Chondrocyte (in vitro differentiated cells): ENCODE measurements around the gene KAZN. TPM values are rescaled to one million over a fixed set of nuclear protein-coding genes. Genes with fewer than 3 reads are reported as not detected.

Experiments
- DNase-seq: peaks from one replicate; pipeline ENCODE4 v3.0.0; 2021; ENCODE audit warnings: mixed read lengths, low spot score
- H3K27ac Mint-ChIP-seq: one replicate; pipeline ENCODE4 v1.8.0; 2021; ENCODE audit warnings: mild to moderate bottlenecking, moderate library complexity, mixed read lengths; ENCODE audit not compliant: unreplicated experiment
- H3K27me3 Mint-ChIP-seq: 2 replicates; pipeline ENCODE4 v1.8.0; 2021; ENCODE audit warnings: low read depth, mixed read lengths
- H3K36me3 Mint-ChIP-seq: 2 replicates; pipeline ENCODE4 v1.8.0; 2021; ENCODE audit warnings: low read depth, mixed read lengths
- H3K4me1 Mint-ChIP-seq: 2 replicates; pipeline ENCODE4 v1.8.0; 2021; ENCODE audit warnings: low read depth, mild to moderate bottlenecking, mixed read lengths
- H3K4me3 Mint-ChIP-seq: one replicate; pipeline ENCODE4 v1.8.0; 2021; ENCODE audit warnings: mild to moderate bottlenecking, moderate library complexity, mixed read lengths; ENCODE audit not compliant: unreplicated experiment
- H3K9me3 Mint-ChIP-seq: 2 replicates; pipeline ENCODE4 v1.8.0; 2021; ENCODE audit warnings: low read depth, mixed read lengths
- total RNA-seq: library from RNA; stranded (reverse); gene quantifications from 3 replicates; pipeline ENCODE4 v1.2.1, GENCODE V29; 2021
- TF ChIP-seq, protein P1 (sequence below): fragments of 200-600 bp; sonication (generic); IDR thresholded peaks from 2 replicates; pipeline ENCODE4 v1.5.0; 2021; ENCODE audit warnings: antibody characterized with exemption, mild to moderate bottlenecking, moderate library complexity

Gene KAZN
- total RNA-seq, 1 donor from 2014 or later, result 29.6 TPM

- Mint-ChIP-seq H3K27ac (no peak overlapping the region), H3K4me1 (peaks cover 3% of the 10 kb centered on the region), H3K27me3 (peaks cover 38% of the 10 kb centered on the region), H3K36me3 (peaks cover 3% of the 10 kb centered on the region), H3K9me3 (peaks cover 4% of the 10 kb centered on the region), H3K4me3 (no peak overlapping the region)
- no peak for DNase-seq
- TF ChIP-seq, protein P1, sequence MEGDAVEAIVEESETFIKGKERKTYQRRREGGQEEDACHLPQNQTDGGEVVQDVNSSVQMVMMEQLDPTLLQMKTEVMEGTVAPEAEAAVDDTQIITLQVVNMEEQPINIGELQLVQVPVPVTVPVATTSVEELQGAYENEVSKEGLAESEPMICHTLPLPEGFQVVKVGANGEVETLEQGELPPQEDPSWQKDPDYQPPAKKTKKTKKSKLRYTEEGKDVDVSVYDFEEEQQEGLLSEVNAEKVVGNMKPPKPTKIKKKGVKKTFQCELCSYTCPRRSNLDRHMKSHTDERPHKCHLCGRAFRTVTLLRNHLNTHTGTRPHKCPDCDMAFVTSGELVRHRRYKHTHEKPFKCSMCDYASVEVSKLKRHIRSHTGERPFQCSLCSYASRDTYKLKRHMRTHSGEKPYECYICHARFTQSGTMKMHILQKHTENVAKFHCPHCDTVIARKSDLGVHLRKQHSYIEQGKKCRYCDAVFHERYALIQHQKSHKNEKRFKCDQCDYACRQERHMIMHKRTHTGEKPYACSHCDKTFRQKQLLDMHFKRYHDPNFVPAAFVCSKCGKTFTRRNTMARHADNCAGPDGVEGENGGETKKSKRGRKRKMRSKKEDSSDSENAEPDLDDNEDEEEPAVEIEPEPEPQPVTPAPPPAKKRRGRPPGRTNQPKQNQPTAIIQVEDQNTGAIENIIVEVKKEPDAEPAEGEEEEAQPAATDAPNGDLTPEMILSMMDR, result no peak
Observed at GRCh38 chr1:15148004-15148403, 549.5 kb downstream of the KAZN start.

DNA sequence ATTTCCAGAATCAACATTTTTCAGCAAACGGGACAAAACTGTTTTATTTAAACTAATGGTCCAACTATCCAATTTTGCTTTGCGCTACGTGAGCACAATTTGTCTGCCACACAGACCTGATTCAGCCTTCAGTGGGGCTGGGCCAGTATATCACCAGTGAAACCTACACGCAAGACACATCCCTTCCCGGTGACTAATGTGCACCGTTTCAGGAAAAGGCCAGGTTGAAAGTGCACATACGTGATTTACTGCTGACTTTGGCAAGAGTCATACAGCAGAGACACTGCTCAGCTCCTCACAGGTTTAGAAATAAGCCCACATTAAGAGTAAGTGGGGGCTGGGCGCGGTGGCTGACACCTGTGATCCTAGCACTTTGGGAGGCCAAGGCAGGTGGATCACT, 550.0 kb downstream of the KAZN start:
- Mint-ChIP-seq H3K36me3 (peaks cover 3% of the 10 kb centered on the region), H3K4me1 (peaks cover 3% of the 10 kb centered on the region), H3K27ac (no peak overlapping the region), H3K4me3 (no peak overlapping the region), H3K9me3 (peaks cover 4% of the 10 kb centered on the region), H3K27me3 (peaks cover 38% of the 10 kb centered on the region)
- no peak for DNase-seq
- TF ChIP-seq, protein P1, result no peak

DNA sequence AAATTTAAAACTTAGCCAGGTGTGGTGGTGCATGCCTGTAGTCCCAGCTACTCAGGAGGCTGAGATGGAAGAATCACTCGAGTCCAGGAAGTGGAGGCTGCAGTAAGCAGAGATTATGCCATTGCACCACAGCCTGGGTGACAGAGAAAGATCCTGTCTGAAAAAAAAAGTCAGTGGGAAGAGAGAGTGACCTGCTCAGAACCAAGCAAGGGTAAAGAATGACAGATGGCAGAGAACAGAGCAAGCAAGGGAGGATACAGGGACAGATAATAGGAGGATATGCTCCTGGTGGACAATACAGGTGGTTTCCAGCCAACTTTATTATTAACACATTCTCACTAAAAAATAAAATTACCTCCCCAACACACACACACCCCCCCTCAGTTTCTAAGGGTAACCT, 550.5 kb downstream of the KAZN start:
- Mint-ChIP-seq H3K4me1 (peaks cover 3% of the 10 kb centered on the region), H3K9me3 (peaks cover 4% of the 10 kb centered on the region), H3K27me3 (peaks cover 38% of the 10 kb centered on the region), H3K4me3 (no peak overlapping the region), H3K27ac (no peak overlapping the region), H3K36me3 (peaks cover 3% of the 10 kb centered on the region)
- TF ChIP-seq, protein P1, result no peak
- no peak for DNase-seq

- H3K27ac Mint-ChIP-seq, result no peak overlapping the region
- peaks cover 7% of the 10 kb centered on the region for H3K4me1 Mint-ChIP-seq
- no peak overlapping the region for H3K4me3 Mint-ChIP-seq
- H3K27me3 Mint-ChIP-seq, result peaks cover 30% of the 10 kb centered on the region
- peaks cover 4% of the 10 kb centered on the region for H3K9me3 Mint-ChIP-seq
- TF ChIP-seq, protein P1, result no peak
- H3K36me3 Mint-ChIP-seq, result peaks cover 3% of the 10 kb centered on the region
- DNase-seq, result no peak
Observed at GRCh38 chr1:15150376-15150775, 551.9 kb downstream of the KAZN start.

- DNase-seq, result no peak
- H3K27ac Mint-ChIP-seq, result no peak overlapping the region
- no peak overlapping the region for H3K4me3 Mint-ChIP-seq
- H3K9me3 Mint-ChIP-seq, result peaks cover 4% of the 10 kb centered on the region
- TF ChIP-seq, protein P1, result no peak
- peaks cover 7% of the 10 kb centered on the region for H3K4me1 Mint-ChIP-seq
- H3K36me3 Mint-ChIP-seq, result peaks cover 3% of the 10 kb centered on the region
- H3K27me3 Mint-ChIP-seq, result peaks cover 25% of the 10 kb centered on the region
Observed at GRCh38 chr1:15151377-15151806, 552.9 kb downstream of the KAZN start.
